GM19467 (cell line): ENCODE measurements around the gene DPEP1.

Experiments
- ATAC-seq: cut with Tn5 transposase; IDR thresholded peaks from one replicate; pipeline ENCODE4 v1.9.1; 2021; ENCODE audit warnings: mild to moderate bottlenecking, moderate library complexity; ENCODE audit not compliant: unreplicated experiment

DPEP1 gene

GRCh38 chr16:89598199-89598598 lies 15.2 kb upstream of the DPEP1 start:
- ATAC-seq = no peak

GRCh38 chr16:89599451-89599858 lies 14.0 kb upstream of the DPEP1 start:
- no peak for ATAC-seq

GRCh38 chr16:89599902-89600301 lies 13.5 kb upstream of the DPEP1 start:
- ATAC-seq = no peak

GRCh38 chr16:89600427-89600826 lies 13.0 kb upstream of the DPEP1 start:
- ATAC-seq = no peak

- ATAC-seq = no peak
Measured at GRCh38 chr16:89600956-89601355, 12.5 kb upstream of the DPEP1 start.

GRCh38 chr16:89601906-89602272 lies 11.6 kb upstream of the DPEP1 start:
- ATAC-seq = no peak

GRCh38 chr16:89602273-89602951 lies 11.0 kb upstream of the DPEP1 start:
- no peak for ATAC-seq

GRCh38 chr16:89602952-89603590 lies 10.4 kb upstream of the DPEP1 start:
- no peak for ATAC-seq

- ATAC-seq = no peak
Measured at GRCh38 chr16:89604764-89605163, 8.7 kb upstream of the DPEP1 start.

GRCh38 chr16:89605186-89605970 lies 8.1 kb upstream of the DPEP1 start:
- ATAC-seq = no peak

GRCh38 chr16:89606006-89606405 lies 7.4 kb upstream of the DPEP1 start:
- ATAC-seq = no peak

GRCh38 chr16:89607453-89607852 lies 6.0 kb upstream of the DPEP1 start:
- ATAC-seq = no peak

- no peak for ATAC-seq
Measured at GRCh38 chr16:89607937-89608740, 5.3 kb upstream of the DPEP1 start.

- no peak for ATAC-seq
Measured at GRCh38 chr16:89610108-89610453, 3.4 kb upstream of the DPEP1 start.

- ATAC-seq = no peak
Measured at GRCh38 chr16:89612415-89613166, 851 bp upstream of the DPEP1 start.

- no peak for ATAC-seq
Measured at GRCh38 chr16:89613954-89614459, 565 bp downstream of the DPEP1 start.

GRCh38 chr16:89615176-89615575 lies 1.7 kb downstream of the DPEP1 start:
- ATAC-seq = no peak

GRCh38 chr16:89615596-89616090 lies 2.2 kb downstream of the DPEP1 start:
- ATAC-seq = no peak

- no peak for ATAC-seq
Measured at GRCh38 chr16:89616623-89617022, 3.2 kb downstream of the DPEP1 start.

- no peak for ATAC-seq
Measured at GRCh38 chr16:89617036-89617435, 3.6 kb downstream of the DPEP1 start.
